Spleen (tissue), 7 donors: ENCODE measurements around the gene BECN2.

Experiments
- CTCF ChIP-seq, 11 experiments: fragments of 200-600 bp in 7 of 11; fragments of 450-650 bp in 4 of 11; sonication (generic) in 4 of 11; IDR thresholded peaks in 8 of 11; conservative IDR thresholded peaks in 3 of 11; 1 replicate in 7 of 11; 2 replicates in 4 of 11; pipeline versions ENCODE4 v1.4.0 to v1.8.0; 2016 to 2021; ENCODE audit warnings: antibody characterized with exemption in 11 of 11, inconsistent platforms in 4 of 11, mild to moderate bottlenecking in 1 of 11
- POLR2A ChIP-seq, 3 donors: fragments of 450-650 bp; IDR thresholded peaks; one replicate each; pipeline ENCODE4 v1.5.1; 2017; ENCODE audit warnings: antibody characterized with exemption in 3 of 3, mild to moderate bottlenecking in 1 of 3
- donor health status: DM: no; HTN: no; CAD: no; lungs with moderate emphysema.
- donor health status: DM: no; HTN: no; CAD: no.
- donor health status: DM: no; HTN: no; CAD: no.

- TF ChIP-seq CTCF (IDR thresholded peaks at IDR 0.05 in 8 of 11, conservative IDR thresholded peaks at IDR 0.05 in 3 of 11) (no peak), POLR2A (IDR thresholded peaks at IDR 0.05) (no peak)
These were observed 41.4 kb upstream of the BECN2 start for GRCh38 chr1:241916196-241916595.
